Measurements from ENCODE around the gene GALNT12.

The GALNT12 gene

DNA sequence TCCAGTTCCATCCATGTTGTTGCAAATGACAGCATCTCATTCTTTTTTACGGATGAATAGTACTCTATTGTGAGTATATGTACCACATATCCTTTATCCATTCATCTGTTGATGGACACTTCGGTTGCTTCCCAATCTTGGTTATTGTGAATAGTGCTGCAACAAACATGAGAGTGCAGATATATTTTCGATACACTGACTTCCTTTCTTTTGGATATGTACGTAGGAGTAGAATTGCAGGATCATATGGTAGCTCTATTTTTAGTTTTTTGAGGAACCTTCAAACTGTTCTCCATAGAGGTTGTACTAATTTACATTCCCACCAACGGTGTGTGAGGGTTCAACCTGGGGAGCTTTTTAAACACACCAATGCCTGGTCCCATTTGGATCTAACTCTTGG lies 22.3 kb downstream of the GALNT12 start:
- no peak for FAIRE-seq

DNA sequence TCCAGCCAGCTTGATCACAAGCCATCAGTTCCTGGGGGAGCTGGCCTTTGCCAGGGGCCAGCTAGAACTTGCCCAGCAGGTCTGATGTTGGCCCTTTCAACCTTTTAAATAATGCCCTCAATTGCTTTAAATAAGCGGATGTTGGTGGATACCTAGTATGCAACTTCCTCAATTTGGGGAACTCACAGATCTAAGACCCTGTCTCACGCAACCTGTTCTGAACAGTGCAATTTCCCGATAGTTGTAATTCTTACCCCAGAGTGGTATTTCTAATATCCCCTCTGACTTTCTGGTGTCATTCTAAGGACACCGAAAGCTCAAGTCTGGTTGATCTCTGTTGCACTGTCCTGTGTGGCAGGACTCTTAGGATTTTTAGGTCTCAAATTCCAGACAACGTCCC lies 23.1 kb downstream of the GALNT12 start:
- FAIRE-seq = no peak

More for the DNA sequence above, 22.3 kb downstream of the GALNT12 start:
- DNase-seq (ENCODE audit: insufficient read length, low spot score) = no peak

DNA sequence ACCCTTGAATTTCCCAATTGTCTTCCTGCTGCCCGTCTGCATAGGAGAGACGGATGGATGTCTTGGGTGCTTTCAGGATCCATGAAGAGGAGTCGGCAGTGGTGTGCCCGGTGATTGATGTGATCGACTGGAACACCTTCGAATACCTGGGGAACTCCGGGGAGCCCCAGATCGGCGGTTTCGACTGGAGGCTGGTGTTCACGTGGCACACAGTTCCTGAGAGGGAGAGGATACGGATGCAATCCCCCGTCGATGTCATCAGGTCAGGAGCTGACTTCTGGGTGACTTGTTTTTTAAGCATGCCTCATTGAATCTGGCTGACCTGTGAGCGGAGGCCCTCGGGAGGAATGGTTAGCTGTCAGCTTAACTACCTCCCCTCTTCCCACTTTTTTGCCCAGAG lies 24.2 kb downstream of the GALNT12 start:
- DNase-seq (ENCODE audit: insufficient read length, low spot score) (no peak), FAIRE-seq (no peak)

More for the DNA sequence above, 23.1 kb downstream of the GALNT12 start:
- DNase-seq (ENCODE audit: insufficient read length, low spot score) = no peak

DNA sequence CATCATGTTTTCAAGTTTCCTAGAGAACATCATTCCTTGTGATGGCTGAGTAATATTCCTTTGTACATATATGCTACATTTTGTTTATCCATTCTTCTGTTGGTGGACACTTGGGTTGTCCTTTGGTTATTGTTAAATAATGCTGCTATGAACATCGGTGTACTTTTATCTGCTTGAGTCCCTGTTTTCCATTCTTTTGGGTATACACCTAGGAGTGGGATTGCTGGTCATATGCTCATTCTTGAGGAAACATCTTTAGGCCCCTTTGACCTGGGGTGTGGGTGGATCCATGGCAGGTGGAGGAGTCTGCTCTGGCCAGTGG lies 25.3 kb downstream of the GALNT12 start:
- FAIRE-seq (no peak), DNase-seq (ENCODE audit: insufficient read length, low spot score) (no peak)

DNA sequence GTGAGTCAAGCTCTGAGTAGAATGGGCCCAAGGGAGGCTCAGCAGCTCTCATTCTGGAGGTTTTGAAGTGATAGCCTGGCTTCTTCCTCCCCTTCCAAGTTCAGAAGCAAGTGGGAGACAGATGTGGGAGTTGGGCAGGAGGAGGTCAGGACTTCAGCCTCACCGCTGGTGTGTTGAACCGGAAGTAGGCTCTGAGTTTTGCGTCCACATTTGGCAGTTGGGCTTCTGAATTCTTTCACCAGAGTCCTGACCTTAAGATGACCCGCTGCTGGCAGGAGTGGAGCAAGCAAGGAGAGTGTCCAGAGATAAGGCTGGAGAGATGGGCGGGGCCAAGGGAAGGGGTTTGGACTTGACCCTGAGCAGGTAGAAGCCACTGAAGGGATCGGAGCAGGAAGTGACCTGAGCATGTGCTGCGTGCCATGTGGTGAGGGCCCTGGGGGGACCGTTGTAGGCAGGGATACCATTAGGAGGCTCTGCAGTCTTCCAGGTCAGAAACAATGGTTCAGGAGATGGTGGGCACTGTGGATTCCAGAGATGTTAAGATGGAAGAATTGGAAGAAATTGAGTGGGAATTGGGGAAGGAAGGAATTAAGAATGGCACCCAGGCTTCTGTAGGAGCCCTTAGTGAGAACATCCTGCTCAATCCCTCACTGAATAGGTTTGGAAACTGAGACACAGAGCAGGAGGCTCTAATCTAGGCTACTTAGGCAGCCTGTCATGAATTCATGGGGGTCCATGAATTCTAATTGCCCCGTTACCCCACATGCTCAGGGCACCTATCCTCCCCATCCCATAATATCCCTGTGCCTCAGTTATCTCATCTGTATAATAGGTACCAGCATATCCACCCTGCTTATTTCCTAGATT lies 25.9 kb downstream of the GALNT12 start:
- DNase-seq (ENCODE audit: insufficient read length, low spot score) = no peak
- FAIRE-seq = no peak

DNA sequence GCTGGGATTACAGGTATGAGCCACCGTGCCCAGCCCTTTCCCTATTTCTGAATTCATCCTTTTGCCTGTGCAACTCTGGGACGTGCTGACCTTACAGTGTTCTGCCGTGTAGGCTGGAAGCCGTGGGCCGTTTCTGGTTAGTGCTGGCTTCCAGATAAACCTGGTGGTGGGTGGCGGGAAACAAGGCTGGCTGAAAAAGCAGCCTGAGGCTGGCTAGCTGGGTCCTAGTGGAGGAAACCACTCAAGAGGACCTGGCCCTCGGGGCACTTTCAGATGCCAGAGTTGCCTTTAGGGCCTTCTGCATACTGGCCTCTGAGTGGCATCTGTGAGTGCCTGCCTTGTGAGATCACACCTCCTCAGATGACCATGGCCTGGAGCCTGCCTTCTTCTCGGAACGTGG lies 26.9 kb downstream of the GALNT12 start:
- FAIRE-seq = no peak
- no peak for DNase-seq (ENCODE audit: insufficient read length, low spot score)

DNA sequence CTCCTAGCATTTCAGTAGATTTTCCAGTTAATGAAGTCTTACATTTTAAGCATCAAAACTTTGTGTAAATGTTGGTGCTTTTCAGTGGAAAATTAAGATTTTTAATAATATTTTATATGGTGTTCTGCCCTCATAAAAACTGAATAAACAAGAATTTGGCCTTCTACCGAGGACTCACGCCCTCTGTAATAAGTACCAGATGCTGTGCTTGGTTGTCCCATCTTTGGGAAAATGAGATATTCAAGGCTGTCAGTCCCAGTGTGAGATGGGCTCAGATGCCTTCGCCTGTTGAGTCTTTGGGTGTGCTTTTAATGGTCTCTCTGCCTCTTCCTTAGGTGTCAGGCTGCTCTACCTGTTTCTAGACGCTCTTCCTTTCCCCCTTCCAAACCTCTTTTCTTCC lies 28.7 kb downstream of the GALNT12 start:
- FAIRE-seq (no peak), DNase-seq (ENCODE audit: insufficient read length, low spot score) (no peak)

DNA sequence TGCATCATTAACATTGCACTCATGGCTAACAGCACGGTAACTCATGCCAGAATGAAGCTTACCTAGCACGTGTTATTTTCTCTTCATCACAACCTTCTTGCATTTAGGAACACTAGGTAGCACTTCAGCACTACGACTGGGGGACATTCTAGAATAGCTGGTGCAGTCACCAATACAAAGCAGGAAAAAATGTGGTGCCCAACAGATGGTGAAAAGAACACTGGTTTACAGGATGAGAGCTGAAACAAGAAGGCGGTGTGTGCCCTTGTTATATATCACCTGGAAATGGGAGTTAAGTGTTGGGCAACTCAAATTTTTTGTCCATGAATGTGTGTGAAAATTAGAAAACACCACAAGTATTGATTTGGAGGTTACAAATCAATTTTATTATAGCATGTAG lies 30.0 kb downstream of the GALNT12 start:
- DNase-seq (ENCODE audit: insufficient read length, low spot score) (no peak), FAIRE-seq (no peak)

DNA sequence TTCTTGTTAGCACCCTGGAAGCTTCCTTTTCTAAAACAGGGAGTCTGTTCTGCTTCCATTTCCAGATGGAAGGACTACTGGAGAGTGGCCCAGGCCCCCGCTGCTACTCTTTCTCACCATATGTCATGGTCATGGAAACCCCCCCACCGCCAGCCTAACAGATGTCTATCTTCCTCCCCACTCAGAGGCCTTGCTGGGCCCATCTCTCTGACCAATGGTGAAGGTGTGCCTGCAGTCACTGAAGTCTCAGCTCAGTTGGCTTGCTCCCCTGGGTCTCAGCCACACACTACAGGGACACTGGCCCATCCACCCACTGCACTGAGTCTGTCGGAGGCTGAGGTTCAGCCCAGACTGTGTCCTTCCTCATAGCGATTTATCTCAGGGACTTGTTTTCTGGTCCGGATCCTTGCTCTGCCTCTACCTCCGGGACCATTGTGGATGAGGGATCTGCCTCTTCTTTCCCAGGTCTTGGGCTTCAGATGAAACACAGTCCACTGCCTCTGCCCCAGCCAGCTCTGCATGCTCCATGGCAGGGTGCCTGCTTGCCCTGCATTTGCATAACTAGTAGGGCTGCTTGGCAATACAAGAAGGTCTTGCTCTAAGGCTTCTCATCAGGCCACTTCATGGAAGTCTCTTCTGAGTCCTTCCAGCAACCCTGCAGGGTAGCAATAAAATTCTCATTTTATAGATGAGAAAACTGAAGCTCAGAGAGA lies 30.8 kb downstream of the GALNT12 start:
- DNase-seq (ENCODE audit: insufficient read length, low spot score) = no peak
- no peak for FAIRE-seq

DNA sequence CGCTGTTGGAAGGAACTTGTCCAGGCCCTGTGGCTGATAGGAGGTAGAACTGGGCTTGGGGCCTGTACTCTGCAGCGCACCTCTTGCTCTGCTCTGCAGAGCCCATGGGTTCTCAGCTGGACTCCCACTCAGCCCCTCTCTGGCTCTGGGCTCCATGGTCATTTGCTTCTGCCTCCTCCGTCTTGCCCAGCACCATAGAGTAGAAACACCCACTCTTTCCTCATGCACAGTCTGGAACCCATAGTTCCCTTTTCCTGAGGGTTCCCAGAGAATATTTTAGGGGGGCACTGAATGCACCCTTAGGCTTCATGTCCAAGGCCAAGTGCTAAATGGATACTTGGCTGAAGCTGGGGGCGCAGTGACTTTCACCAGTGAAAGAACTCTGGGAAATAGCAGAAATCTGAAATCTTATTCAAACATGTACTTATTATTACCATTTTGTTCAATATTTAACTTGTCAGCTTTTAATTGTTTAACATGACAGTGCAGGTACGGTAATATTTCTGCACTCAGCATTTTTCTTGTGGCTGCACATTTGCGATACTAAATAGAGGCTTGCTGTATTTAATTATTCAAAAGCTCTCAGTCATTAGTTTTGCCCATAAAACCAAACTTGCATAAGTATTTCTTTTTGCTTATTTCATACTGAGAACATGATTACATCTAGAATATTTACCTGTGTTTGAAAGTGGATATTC lies 31.5 kb downstream of the GALNT12 start:
- DNase-seq (ENCODE audit: insufficient read length, low spot score) (no peak), FAIRE-seq (no peak)

DNA sequence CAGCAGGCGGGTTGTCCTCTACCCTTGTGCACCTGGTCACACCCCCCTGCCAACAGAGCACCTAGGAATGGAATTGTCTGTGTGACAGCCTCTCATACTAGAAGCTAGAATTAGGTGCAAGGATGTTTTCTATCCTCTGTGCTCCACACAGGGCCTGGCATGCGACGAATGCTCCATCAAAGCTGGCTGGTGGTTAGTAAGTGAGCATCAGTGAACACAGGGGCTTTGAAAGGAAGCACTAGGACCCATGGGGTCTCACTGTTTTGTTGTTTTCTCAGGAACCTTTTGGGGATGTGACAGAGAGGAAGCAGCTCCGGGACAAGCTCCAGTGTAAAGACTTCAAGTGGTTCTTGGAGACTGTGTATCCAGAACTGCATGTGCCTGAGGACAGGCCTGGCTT lies 32.3 kb downstream of the GALNT12 start:
- no peak for FAIRE-seq
- no peak for DNase-seq (ENCODE audit: insufficient read length, low spot score)

DNA sequence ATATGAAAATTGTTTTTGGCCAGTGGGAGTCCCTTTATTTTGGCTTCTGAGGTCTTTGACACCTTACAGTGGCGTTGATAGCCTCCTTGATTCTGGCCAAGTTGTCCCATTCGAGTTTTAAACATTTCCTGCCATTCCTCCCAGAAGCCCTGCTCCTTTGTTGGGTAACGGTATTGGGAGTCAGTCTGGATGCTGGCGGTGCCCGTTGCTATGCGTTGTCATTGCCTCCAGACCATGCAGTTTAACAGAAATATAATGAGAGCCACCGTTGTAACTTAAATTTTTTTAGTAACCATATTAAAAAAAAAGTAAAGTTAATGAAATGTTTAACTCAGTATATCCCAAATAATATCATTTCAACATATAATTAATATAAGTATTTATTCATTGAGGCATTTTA lies 35.0 kb downstream of the GALNT12 start:
- DNase-seq (ENCODE audit: insufficient read length, low spot score) (no peak), FAIRE-seq (no peak)

DNA sequence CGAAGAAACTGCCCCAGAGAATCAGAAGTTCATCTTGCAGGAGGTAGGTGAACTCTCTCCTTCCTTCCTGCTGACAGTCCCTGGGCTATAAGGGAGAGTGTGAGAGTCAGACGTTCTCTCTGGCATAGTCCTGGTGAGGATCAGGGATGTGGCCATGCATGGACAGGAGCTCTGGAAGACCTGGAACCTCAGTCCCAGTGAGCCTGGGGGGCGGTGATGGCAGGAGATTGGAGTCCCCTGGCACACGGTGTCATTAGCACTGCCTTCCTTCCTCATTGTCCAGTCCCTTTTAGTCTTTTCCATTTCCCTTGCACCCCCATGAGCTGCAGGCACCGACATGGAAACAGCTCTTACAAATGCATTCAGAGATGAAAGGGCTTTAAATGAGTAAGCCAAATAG lies 38.6 kb downstream of the GALNT12 start:
- DNase-seq (ENCODE audit: insufficient read length, low spot score) = no peak
- no peak for FAIRE-seq

DNA sequence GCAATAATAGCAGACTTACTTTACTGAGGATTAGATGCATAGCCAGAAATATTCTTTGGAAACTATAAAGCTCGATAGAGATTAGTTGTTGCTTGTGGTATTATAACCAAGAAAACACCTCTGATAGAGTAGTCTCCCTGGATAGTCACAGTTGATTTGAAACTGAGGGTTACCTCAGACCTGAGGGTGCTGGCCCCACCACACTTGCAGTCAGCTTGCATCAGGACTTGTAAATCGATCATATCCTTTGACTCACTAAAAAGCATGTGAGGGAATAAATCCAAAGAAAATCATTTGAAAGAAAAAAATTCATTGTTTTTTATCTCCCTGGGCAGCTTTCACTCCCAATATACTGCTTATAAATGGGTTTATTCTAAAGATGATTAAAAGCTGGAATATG lies 39.4 kb downstream of the GALNT12 start:
- DNase-seq (ENCODE audit: insufficient read length, low spot score) (no peak), FAIRE-seq (no peak)

DNA sequence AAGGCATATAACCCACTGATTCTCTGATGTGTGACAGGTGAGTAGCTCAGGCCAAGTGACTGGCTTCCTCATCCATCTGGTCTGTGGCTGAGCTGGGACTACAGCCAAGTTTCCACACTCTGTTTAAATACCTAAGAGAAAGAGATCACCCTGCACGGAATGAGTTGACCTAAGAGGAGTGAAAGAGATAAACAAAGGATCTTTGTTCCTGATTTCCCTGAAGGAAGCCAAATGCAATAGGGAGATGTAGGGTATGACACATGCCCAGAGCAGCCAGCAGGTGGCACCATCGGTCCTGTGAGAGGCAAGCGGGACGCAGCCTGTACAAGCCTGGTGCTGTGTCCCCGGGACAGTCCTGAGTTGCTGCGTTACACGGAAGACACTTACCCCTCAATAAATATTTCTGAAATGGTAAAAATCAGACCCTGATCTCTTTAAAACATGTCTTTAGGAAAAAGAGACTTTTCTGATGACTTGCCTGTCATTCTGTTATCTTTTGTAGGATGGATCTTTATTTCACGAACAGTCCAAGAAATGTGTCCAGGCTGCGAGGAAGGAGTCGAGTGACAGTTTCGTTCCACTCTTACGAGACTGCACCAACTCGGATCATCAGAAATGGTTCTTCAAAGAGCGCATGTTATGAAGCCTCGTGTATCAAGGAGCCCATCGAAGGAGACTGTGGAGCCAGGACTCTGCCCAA lies 41.1 kb downstream of the GALNT12 start:
- FAIRE-seq = peak; percentile 49
- peak; percentile 74 for DNase-seq (ENCODE audit: insufficient read length, low spot score)

DNA sequence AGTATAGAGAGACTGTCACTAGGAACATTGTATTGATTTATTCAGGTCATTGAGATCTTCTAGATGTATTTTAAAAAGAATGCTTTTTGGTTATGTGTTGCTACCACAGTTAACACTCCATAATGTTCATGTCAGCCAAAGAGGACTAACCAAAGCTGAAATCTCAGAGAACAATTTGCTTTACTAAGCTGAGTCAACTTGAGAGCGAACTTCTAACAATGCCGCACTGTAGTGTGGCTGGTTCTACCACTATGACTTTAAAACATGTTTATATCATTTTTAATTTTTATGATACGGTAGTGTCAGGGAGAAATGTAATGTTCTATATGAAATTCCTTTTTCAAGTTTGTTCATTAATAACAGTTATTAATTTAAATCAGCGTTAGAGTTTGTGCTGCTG lies 42.1 kb downstream of the GALNT12 start:
- FAIRE-seq = no peak
- DNase-seq (ENCODE audit: insufficient read length, low spot score) = no peak

DNA sequence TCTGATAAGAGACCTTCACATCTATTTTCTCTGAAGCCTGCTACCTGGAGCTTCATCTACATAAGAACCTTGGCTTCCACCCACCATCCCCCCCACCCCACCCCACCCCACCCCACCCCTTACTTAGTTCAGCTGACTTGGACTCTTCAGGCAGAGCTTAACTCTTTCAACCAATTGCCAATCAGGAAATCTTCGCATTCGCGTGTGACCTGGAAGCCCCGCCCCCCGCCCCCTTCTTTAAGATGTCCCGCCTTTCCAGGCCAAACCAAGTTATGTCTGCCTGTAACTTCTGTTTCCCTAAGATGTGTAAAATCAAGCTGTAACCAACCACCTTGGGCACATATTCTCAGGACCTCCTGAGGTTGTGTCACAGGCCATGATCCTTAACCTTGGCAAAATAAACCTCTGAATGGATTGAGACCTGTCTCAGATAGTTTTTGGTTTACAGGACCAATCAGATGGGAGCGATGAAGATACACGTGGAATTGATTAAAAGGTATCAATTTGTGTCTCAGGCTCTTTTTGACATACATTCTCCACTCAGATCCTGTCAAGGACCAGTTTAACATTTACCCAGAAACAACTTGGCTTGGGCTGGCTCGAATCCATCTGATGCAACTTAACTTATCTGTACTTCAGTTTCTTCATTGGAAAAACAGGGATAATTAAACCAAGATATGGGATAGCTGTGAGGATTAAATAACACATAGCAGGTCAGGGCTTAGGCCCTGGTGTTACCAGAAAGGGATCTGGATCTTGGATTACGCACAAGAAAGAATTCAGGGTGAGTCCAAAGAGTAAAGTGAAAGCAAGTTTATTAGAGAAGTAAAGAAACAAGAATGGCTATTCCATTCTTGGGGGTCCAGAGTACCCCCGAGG lies 43.6 kb downstream of the GALNT12 start:
- DNase-seq (ENCODE audit: insufficient read length, low spot score) (no peak), FAIRE-seq (no peak)

DNA sequence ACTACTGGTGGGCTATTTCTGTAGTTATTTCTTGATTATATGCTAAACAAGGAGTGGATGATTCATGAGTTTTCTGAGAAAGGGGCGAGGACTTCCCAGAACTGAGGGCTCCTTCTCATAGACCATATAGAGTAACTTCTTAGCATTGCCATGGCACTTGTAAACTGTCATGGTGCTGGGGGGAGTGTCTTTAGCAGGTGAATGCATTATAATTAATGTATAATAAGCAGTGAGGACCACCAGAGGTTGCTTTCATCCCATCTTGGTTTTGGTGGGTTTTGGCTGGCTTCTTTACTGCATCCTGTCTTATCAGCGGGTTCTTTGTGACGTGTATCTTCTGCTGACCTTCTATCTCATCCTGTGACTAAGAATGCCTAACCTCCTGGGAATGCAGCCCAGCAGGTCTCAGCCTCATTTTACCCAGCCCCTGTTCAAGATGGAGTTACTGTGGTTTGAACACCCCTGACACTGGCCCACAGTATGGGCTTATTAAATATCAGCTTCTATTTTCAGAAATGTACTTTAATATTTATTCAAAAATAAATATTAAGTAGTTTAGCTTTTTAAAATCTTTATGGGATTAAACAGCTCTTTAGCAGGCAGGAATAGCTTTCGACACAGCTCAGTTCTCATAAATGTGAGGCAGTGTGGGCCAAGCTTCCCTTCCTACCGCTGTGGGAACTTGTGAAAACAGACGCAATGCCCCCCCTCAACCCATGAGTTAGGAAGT lies 44.4 kb downstream of the GALNT12 start:
- FAIRE-seq (no peak), DNase-seq (ENCODE audit: insufficient read length, low spot score) (no peak)

DNA sequence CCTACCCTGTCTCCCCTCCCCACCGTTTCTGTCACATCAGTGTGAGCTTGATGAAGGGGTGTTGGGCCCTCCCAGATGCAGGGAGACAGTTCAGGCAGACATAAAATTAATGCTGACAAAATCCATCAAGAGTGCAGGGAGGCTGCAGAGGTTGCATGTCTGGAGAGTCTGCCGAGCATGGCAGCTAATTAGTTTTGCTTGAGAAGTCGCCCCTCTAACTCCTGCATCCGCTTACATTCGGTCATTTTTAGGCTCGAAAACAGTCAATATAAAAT lies 44.9 kb downstream of the GALNT12 start:
- FAIRE-seq (no peak), DNase-seq (ENCODE audit: insufficient read length, low spot score) (no peak)

DNA sequence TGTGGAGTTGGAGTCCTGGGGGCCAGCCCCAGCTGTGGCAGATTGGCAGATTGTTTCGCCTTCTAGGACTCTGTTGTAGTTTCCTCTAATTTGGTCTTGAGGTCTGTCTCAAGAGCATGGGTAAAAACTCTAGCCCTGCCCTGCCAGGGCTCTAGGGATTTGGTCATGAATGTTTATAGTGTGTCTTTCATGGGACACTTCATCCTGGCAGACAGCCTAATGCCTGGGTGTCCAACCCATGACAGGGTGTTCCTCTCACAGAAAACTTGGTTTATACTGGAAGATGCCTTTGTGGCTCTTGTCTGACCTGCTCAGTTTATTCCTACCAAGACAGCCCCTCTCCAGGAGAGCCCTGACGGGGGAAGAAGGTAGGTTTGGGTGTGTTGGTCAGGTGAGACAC lies 45.5 kb downstream of the GALNT12 start:
- no peak for FAIRE-seq

More for the DNA sequence above, 45.5 kb downstream of the GALNT12 start:
- no peak for DNase-seq (ENCODE audit: insufficient read length, low spot score)
